ENCODE data around the gene CDH16. TPM values are rescaled to one million over a fixed set of nuclear protein-coding genes. Genes with fewer than 3 reads are reported as not detected.

CDH16 gene
- total and polyA plus RNA-seq, 2 of the 13 experiments (the other 11 are each of a cell fraction or from before 2014, with no cell fraction given) = 2.7 to 3.9 TPM

DNA sequence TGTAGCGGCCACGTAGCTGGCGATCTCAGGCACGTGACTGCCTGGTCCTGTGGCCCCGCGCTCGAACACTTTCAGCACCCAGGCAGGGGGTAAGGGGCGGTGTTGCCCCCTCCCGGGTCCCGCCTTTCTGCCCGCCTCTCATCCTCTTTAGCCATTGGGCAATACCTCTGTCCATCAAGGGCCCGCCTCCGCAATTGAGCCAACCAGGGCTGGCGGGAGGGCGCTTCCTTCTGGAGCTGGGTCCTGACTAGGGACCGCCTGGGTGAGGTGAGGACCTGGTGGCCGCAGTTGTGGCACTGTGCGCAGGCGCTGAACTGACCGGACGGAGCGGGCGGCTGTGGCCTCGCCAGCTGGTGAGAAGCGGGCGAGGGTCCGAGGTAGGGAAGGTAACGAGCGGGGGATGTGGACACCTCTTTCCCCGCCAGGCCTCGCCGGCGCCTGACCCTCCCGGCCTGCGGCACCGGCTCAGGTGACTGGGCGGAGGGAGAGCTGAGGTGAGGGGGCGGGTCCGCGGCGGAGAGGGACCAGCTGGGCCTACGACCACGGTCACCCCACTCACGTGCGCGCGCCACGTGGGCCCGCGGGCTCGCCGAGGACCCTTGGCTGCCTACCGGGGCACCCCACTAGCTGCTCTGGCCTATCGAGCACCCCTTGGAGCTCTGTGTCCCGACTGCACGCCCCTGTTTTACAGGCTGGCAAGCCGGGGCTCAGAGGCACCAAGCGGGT lies 38.2 kb downstream of the CDH16 start, which contains the start of gene PDP2 (continued):
- TF ChIP-seq PHF21A (CRISPR knock-in tag; IDR thresholded peaks at IDR 0.05) (peak; percentile 73; the same call in 1 of the 2 replicates), HNRNPUL1 (IDR thresholded peaks at IDR 0.05; ENCODE audit: low read depth, low read length) (0 out of 2 replicates have a peak, but pooled peaks have one; percentile 37), TBX3 (IDR thresholded peaks at IDR 0.05; ENCODE audit: borderline replicate concordance) (peak; percentile 21; the same call in 1 of the 2 replicates), HHEX (CRISPR knock-in tag; IDR thresholded peaks at IDR 0.05) (no peak), SAP130 (CRISPR knock-in tag; IDR thresholded peaks at IDR 0.05; ENCODE audit: low read depth) (peak; percentile 92), JARID2 (CRISPR knock-in tag; IDR thresholded peaks at IDR 0.05; ENCODE audit: insufficient replicate concordance) (peak; percentile 55), ZNF678 (CRISPR knock-in tag; IDR thresholded peaks at IDR 0.05) (peak; percentile 95), NFE2L1 (CRISPR knock-in tag; IDR thresholded peaks at IDR 0.05; ENCODE audit: borderline replicate concordance) (peak; percentile 96), PRMT3 (CRISPR knock-in tag; IDR thresholded peaks at IDR 0.05; ENCODE audit: borderline replicate concordance, low read depth) (peak; percentile 46; the same call in 1 of the 2 replicates), ZBTB42 (CRISPR knock-in tag; IDR thresholded peaks at IDR 0.05) (peak; percentile 90), ZNF782 (CRISPR knock-in tag; IDR thresholded peaks at IDR 0.05; ENCODE audit: borderline replicate concordance) (no peak; the same call in 1 of the 2 replicates), NR3C1 (CRISPR knock-in tag; IDR thresholded peaks at IDR 0.05) (no peak), ZSCAN20 (CRISPR knock-in tag; IDR thresholded peaks at IDR 0.05; ENCODE audit: borderline replicate concordance) (peak; percentile 89; the same call in 1 of the 2 replicates), ZNF550 (CRISPR knock-in tag; IDR thresholded peaks at IDR 0.05; ENCODE audit: borderline replicate concordance) (peak; percentile 98; the same call in 1 of the 2 replicates), GABPB1 (CRISPR knock-in tag; IDR thresholded peaks at IDR 0.05) (peak; percentile 88), ZSCAN30 (CRISPR knock-in tag; IDR thresholded peaks at IDR 0.05) (no peak; the same call in 1 of the 2 replicates), ZNF367 (CRISPR knock-in tag; IDR thresholded peaks at IDR 0.05; ENCODE audit: borderline replicate concordance) (no peak), ELF4 (CRISPR knock-in tag; IDR thresholded peaks at IDR 0.05; ENCODE audit: borderline replicate concordance) (peak; percentile 75; the same call in 1 of the 2 replicates), ZNF225 (CRISPR knock-in tag; IDR thresholded peaks at IDR 0.05) (peak; percentile 97), MAFG (CRISPR knock-in tag; IDR thresholded peaks at IDR 0.05) (peak; percentile 70)
- TF ChIP-seq, protein P1, sequence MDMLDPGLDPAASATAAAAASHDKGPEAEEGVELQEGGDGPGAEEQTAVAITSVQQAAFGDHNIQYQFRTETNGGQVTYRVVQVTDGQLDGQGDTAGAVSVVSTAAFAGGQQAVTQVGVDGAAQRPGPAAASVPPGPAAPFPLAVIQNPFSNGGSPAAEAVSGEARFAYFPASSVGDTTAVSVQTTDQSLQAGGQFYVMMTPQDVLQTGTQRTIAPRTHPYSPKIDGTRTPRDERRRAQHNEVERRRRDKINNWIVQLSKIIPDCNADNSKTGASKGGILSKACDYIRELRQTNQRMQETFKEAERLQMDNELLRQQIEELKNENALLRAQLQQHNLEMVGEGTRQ (IDR thresholded peaks at IDR 0.05; ENCODE audit: low read depth, low read length) = peak; percentile 53; the same call in 1 of the 2 replicates
- TF ChIP-seq, protein P1 (CRISPR knock-in tag; IDR thresholded peaks at IDR 0.05; ENCODE audit: borderline replicate concordance) = peak; percentile 87
- TF ChIP-seq, protein P2, sequence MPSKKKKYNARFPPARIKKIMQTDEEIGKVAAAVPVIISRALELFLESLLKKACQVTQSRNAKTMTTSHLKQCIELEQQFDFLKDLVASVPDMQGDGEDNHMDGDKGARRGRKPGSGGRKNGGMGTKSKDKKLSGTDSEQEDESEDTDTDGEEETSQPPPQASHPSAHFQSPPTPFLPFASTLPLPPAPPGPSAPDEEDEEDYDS (CRISPR knock-in tag; IDR thresholded peaks at IDR 0.05) = peak; percentile 84
- TF ChIP-seq, protein P3, sequence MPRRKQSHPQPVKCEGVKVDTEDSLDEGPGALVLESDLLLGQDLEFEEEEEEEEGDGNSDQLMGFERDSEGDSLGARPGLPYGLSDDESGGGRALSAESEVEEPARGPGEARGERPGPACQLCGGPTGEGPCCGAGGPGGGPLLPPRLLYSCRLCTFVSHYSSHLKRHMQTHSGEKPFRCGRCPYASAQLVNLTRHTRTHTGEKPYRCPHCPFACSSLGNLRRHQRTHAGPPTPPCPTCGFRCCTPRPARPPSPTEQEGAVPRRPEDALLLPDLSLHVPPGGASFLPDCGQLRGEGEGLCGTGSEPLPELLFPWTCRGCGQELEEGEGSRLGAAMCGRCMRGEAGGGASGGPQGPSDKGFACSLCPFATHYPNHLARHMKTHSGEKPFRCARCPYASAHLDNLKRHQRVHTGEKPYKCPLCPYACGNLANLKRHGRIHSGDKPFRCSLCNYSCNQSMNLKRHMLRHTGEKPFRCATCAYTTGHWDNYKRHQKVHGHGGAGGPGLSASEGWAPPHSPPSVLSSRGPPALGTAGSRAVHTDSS (CRISPR knock-in tag; conservative IDR thresholded peaks at IDR 0.05) = peak; percentile 37
- TF ChIP-seq, protein P4, sequence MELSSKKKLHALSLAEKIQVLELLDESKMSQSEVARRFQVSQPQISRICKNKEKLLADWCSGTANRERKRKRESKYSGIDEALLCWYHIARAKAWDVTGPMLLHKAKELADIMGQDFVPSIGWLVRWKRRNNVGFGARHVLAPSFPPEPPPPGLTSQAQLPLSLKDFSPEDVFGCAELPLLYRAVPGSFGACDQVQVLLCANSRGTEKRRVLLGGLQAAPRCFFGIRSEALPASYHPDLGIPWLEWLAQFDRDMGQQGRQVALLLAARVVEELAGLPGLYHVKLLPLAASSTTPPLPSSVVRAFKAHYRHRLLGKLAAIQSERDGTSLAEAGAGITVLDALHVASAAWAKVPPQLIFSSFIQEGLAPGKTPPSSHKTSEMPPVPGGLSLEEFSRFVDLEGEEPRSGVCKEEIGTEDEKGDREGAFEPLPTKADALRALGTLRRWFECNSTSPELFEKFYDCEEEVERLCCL (CRISPR knock-in tag; IDR thresholded peaks at IDR 0.05; ENCODE audit: borderline replicate concordance) = peak; percentile 82; the same call in 1 of the 2 replicates

Measured in HepG2 (cell line).